Hematopoietic multipotent progenitor cell treated with erythropoietin and hydrocortisone succinate and interleukin-3 and kit ligand, for 17 days (in vitro differentiated cells): Measurements from ENCODE around the gene MESD.

Experiments used
- DNase-seq: peaks from one replicate; pipeline ENCODE4 v3.0.0-alpha.2; 2015; ENCODE audit warnings: low spot score

Gene MESD

DNA sequence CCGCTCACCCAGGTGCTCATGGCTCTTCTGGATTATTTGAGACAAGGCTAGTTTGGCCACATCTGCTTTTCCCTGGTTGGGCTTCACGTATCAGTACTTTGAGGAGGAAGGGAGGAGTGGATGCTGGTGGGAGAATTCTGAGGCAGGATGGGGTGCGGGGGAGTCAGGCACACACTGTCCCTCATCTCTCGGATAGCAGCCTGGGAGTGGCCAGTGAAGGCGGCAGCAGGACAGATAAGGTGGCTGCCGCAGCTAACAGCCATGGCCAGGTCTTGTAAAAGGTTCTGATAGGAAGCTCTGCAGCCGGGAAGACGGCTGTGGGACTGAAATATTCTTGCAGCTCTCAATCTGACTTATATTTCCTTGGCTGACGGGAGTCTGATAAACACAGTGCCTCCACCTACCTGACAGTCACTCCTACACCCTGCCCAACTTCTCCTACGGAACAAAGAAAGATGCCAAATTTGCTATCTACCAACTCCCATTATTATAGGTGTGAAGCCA lies 87.3 kb downstream of the MESD start:
- no peak for DNase-seq

DNA sequence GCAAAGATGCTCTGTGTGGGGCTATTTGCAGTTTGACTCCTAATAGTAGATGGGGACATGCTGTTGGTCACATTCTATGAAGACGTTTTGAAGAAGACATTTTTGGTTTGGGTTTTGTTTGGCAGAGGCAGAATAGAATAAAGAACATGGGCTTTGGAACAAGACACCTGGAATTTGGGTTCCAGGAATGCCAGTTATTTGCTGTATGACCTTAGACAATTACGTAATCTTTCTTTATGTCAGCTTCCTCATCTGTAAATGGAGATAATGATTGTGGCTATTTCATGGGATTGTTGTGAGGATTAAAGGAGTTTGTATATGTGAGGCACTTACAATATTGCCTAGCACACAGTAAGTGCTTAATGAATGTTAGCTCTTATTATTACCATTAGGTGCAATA lies 91.6 kb downstream of the MESD start:
- DNase-seq = no peak
